Measurements from ENCODE around the gene GADD45B. TPM values are rescaled to one million over a fixed set of nuclear protein-coding genes. Genes with fewer than 3 reads are reported as not detected.

The GADD45B gene, protein sequence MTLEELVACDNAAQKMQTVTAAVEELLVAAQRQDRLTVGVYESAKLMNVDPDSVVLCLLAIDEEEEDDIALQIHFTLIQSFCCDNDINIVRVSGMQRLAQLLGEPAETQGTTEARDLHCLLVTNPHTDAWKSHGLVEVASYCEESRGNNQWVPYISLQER
- total RNA-seq, result 177 to 258 TPM (median 181 TPM) in 3 replicates
- long read RNA-seq, transcript GADD45B-201 (4 exons, 1,373 nt), result major isoform, 155 of 183 reads
- long read RNA-seq, transcript GADD45B-204 (3 exons, 765 nt), result minor isoform, 9 of 183 reads
- long read RNA-seq, partial matches to known transcripts, result 7 of 183 reads
- long read RNA-seq, other reads (novel, unspliced or antisense), result 7 of 183 reads

DNA sequence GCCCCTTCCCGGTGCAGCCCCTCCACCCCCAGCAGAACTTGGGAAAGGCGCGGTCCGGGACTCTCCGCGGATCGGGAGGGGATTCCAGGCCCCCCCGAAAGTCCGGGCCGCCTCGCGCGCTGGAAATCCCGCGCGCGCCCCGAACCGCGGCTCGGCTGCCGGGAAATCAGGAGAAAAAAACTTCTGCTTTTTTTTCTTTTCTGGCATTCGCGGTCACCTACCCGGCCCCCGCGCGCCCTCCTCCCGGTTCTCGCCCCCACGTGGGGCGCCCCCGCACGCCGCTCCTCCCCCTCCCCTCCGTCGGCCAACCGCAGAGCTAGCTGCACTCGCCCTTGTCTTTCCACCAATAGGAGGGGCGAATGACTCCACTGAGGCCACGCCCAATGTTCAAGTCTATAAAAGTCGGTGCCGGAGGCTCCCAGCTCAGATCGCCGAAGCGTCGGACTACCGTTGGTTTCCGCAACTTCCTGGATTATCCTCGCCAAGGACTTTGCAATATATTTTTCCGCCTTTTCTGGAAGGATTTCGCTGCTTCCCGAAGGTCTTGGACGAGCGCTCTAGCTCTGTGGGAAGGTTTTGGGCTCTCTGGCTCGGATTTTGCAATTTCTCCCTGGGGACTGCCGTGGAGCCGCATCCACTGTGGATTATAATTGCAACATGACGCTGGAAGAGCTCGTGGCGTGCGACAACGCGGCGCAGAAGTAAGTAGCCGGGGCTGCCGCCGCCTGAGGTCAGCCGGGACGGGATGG lies at the start of gene GADD45B:
TSS of gene GADD45B (plus strand) at position 426 of the 749 bp plus-strand sequence. CDS start at position 658, 232 bp downstream.
- Mint-ChIP-seq H3K27me3 (ENCODE audit: low read depth) (no peaks in the 10 kb centered on the region), H3K27ac (ENCODE audit: unreplicated experiment) (peak within 1 kb of the TSS; percentile 99), H3K4me1 (ENCODE audit: low read depth) (peaks cover 22% of the 10 kb centered on the region), H3K36me3 (ENCODE audit: low read depth) (peaks cover 25% of the 10 kb centered on the region), H3K4me3 (ENCODE audit: unreplicated experiment) (peak within 1 kb of the TSS; percentile 95), H3K9me3 (ENCODE audit: low read depth) (no peaks in the 10 kb centered on the region)
- peak; percentile 99 for DNase-seq (ENCODE audit: low spot score)
- TF ChIP-seq, protein P1, sequence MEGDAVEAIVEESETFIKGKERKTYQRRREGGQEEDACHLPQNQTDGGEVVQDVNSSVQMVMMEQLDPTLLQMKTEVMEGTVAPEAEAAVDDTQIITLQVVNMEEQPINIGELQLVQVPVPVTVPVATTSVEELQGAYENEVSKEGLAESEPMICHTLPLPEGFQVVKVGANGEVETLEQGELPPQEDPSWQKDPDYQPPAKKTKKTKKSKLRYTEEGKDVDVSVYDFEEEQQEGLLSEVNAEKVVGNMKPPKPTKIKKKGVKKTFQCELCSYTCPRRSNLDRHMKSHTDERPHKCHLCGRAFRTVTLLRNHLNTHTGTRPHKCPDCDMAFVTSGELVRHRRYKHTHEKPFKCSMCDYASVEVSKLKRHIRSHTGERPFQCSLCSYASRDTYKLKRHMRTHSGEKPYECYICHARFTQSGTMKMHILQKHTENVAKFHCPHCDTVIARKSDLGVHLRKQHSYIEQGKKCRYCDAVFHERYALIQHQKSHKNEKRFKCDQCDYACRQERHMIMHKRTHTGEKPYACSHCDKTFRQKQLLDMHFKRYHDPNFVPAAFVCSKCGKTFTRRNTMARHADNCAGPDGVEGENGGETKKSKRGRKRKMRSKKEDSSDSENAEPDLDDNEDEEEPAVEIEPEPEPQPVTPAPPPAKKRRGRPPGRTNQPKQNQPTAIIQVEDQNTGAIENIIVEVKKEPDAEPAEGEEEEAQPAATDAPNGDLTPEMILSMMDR (IDR thresholded peaks at IDR 0.05), result peak; percentile 8

DNA sequence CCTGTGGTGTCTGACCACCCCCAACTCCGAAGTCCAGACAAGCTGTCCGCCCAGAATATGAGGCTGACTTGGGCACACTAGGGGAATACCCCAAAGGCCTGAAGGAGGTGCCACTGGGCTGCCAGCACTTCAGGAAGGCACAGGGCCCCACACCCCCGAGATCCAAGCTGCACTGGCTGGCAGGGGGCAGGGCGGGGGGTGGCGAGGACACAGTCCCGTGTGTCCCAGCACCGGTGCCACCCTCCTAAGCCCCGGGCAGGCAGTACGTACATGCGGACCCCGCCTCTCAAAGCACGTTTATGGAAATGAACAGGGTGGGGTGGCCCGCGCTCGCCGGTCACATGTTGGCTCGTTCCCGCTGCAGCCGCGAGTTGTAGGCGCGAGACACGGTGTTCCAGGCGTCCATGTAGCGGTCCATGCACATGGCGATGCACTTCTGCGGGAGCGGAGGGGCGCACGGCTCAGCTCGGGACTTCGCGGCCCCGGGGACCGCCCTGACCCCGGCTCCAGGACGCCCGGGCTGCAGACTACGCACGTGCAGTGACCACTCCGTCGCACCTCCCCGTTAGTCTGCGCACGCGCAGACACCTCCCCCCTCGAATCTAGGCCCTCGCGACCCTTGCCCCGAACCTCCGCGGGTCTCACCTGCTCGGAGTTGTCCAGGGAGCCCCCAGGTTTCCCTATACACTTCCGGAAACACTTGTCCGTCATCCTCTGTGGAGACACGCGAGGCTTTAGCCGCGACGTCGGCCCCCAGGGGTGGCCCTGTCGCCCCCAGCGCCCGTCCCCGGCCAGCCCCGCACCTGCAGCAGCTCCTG lies 49.1 kb upstream of the GADD45B start:
- H3K27ac Mint-ChIP-seq (ENCODE audit: unreplicated experiment), result peak overlapping the region; percentile 98
- TF ChIP-seq, protein P1 (IDR thresholded peaks at IDR 0.05), result peak; percentile 49
- H3K36me3 Mint-ChIP-seq (ENCODE audit: low read depth), result peaks cover 2% of the 10 kb centered on the region
- no peaks in the 10 kb centered on the region for H3K27me3 Mint-ChIP-seq (ENCODE audit: low read depth)
- H3K4me1 Mint-ChIP-seq (ENCODE audit: low read depth), result peaks cover 17% of the 10 kb centered on the region
- DNase-seq (ENCODE audit: low spot score), result no peak
- peak overlapping the region; percentile 92 for H3K4me3 Mint-ChIP-seq (ENCODE audit: unreplicated experiment)
- H3K9me3 Mint-ChIP-seq (ENCODE audit: low read depth), result no peaks in the 10 kb centered on the region

DNA sequence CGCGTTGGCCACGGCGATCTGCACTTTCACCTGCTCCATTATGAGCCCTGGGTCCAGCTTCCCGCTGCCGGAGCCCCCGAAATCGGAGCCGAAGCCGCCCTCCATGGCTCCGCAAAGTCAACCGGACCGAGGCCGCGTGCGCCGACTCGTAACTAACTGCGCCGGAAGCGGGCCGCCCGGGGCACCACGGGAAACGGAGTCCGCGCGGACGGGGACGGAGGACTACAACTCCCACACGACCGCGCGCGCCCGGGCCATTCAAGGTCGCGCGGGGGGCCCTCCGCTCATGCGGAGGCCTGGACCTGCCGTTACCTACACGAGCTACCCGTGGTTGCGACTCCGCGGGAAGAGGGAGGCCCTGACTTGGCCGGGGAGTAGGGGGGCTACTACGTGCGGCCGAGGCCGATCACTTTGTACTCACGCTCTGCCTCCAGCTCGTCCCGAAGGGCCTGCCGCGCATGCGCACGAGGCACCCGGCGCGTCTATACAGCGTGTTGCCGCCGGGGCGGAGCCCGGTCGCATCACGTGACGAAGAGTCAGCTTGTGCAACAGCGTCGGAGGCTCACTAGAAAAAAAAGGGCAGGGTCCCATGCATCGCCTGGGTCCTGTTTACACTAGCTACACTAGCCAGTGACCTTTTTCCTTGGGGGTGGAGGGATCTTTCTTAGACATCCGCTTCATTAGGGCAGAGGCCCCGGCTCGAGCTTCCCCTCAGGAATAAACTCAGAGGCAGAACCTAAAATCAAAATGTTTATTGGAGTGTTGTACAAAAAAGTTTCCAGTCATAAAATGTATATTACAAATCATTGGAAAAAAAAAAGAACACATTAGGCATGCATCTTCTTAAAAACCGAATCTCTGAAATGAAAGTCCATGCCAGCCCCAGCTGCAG lies 48.3 kb upstream of the GADD45B start, which contains the start of gene TIMM13:
TSS of gene TIMM13 (minus strand) at position 158 of the 892 bp plus-strand sequence. CDS start at position 105, 53 bp downstream.
- peak within 1 kb of the TSS; percentile 98 for H3K27ac Mint-ChIP-seq (ENCODE audit: unreplicated experiment)
- no peaks in the 10 kb centered on the region for H3K27me3 Mint-ChIP-seq (ENCODE audit: low read depth)
- no peak for DNase-seq (ENCODE audit: low spot score)
- peak within 1 kb of the TSS; percentile 92 for H3K4me3 Mint-ChIP-seq (ENCODE audit: unreplicated experiment)
- peaks cover 17% of the 10 kb centered on the region for H3K4me1 Mint-ChIP-seq (ENCODE audit: low read depth)
- H3K36me3 Mint-ChIP-seq (ENCODE audit: low read depth), result peaks cover 2% of the 10 kb centered on the region
- no peaks in the 10 kb centered on the region for H3K9me3 Mint-ChIP-seq (ENCODE audit: low read depth)
- TF ChIP-seq, protein P1 (IDR thresholded peaks at IDR 0.05), result no peak

DNA sequence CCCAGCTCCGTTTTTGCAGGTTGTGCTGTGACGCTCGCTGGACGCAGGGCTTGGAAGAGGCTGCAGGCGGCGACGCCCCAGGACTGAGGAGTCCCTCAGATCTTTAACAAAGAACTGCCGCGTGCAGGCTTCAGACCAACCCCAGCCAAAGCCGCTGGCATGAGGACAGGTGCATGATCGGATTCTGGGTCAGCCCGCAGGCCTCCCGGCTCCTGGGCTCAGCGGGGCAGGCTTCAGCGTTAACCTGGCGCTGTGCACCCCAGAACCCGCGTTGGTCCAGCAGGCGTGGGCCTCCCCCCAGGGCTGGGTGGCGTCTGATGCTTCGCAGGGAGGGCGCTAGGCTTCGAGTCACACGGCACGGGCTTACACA lies 47.6 kb upstream of the GADD45B start:
- Mint-ChIP-seq H3K27ac (ENCODE audit: unreplicated experiment) (peak overlapping the region; percentile 98), H3K4me1 (ENCODE audit: low read depth) (peaks cover 17% of the 10 kb centered on the region), H3K9me3 (ENCODE audit: low read depth) (no peaks in the 10 kb centered on the region), H3K36me3 (ENCODE audit: low read depth) (peaks cover 2% of the 10 kb centered on the region), H3K27me3 (ENCODE audit: low read depth) (no peaks in the 10 kb centered on the region), H3K4me3 (ENCODE audit: unreplicated experiment) (peak overlapping the region; percentile 92)
- TF ChIP-seq, protein P1 (IDR thresholded peaks at IDR 0.05), result no peak
- no peak for DNase-seq (ENCODE audit: low spot score)
